Measurements from ENCODE around the gene TFEC. TPM values are rescaled to one million over a fixed set of nuclear protein-coding genes. Genes with fewer than 3 reads are reported as not detected.
"Not testable (repeated sequence)": the region's sequence is repeated elsewhere in the genome, so short reads cannot be mapped to it uniquely, and the experiment has no call there.

TFEC gene
- total and polyA plus RNA-seq, 9 donors = 1.0 to 6.1 (median 1.4) TPM

DNA sequence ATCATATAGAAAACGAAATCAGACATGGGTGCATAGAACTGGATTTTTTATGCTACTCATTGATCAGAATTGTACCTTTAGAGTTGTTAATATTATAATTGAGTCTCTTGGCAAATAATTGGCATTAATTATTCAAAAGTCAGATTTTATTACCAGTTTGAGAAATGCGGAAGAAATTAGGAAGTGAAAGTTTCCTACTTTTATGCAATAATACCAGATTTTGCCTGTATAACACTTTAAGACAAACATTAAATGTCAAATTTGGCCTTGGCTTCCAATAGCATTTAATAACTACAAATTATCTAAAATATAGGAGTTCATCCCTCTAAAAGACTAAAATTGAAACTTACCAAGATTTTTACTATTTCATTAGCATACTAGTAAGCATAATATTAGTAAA is 6.8 kb upstream of the TFEC start:
- H3K27me3 ChIP-seq (ENCODE audit: control insufficient read depth, insufficient read depth, low read length) = no peaks in the 10 kb centered on the region
- H3K36me3 ChIP-seq (ENCODE audit: control insufficient read depth, insufficient read depth, low read length) = no peaks in the 10 kb centered on the region
- H3K27ac ChIP-seq (ENCODE audit: low read length) = no peak overlapping the region
- no CpG with 5 or more reads among the region's 2 CpGs for WGBS (ENCODE audit: insufficient coverage)
- H3K4me3 ChIP-seq (ENCODE audit: low read length) = no peak overlapping the region
- DNase-seq = no peak
- H3K4me1 ChIP-seq (ENCODE audit: control insufficient read depth, insufficient read depth, low read length) = no peaks in the 10 kb centered on the region
- H3K9me3 ChIP-seq (replicated peaks; ENCODE audit: control insufficient read depth, low read depth, low read length) = no peaks in the 10 kb centered on the region

- H3K9me3 ChIP-seq (replicated peaks; ENCODE audit: control insufficient read depth, low read depth, low read length) = no peaks in the 10 kb centered on the region
- no peak overlapping the region for H3K4me3 ChIP-seq (ENCODE audit: low read length)
- DNase-seq = no peak
- no peak overlapping the region for H3K27ac ChIP-seq (ENCODE audit: low read length)
- H3K4me1 ChIP-seq (ENCODE audit: control insufficient read depth, insufficient read depth, low read length) = no peaks in the 10 kb centered on the region
- no peaks in the 10 kb centered on the region for H3K27me3 ChIP-seq (ENCODE audit: control insufficient read depth, insufficient read depth, low read length)
- no peaks in the 10 kb centered on the region for H3K36me3 ChIP-seq (ENCODE audit: control insufficient read depth, insufficient read depth, low read length)
- 72% methylated on average over 3 of the region's 3 CpGs for WGBS (ENCODE audit: insufficient coverage)
Observed at GRCh38 chr7:116034411-116034810, 3.8 kb upstream of the TFEC start.

DNA sequence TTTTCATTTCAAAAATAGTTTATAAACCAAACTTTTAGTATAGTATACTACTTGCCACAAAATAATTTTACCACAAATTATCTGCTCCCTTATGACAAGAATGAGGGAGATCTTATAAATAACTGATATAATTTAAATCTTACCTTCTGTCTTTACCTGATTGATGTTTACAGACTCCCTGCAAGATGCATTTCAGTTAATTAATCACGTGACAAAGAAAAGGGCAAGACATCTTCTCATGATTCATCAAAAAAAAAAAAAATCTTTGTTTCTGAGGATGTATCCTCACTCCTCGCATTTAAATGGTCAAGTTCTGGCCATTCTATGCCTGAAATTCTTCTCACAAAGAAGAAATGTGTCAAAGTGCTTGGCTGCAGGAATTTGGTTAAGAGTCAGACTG is 2.3 kb upstream of the TFEC start:
- WGBS (ENCODE audit: insufficient coverage) = no CpG with 5 or more reads among the region's 2 CpGs
- no peak overlapping the region for H3K27ac ChIP-seq (ENCODE audit: low read length)
- no peaks in the 10 kb centered on the region for H3K4me1 ChIP-seq (ENCODE audit: control insufficient read depth, insufficient read depth, low read length)
- H3K36me3 ChIP-seq (ENCODE audit: control insufficient read depth, insufficient read depth, low read length) = no peaks in the 10 kb centered on the region
- H3K27me3 ChIP-seq (ENCODE audit: control insufficient read depth, insufficient read depth, low read length) = no peaks in the 10 kb centered on the region
- no peak overlapping the region for H3K4me3 ChIP-seq (ENCODE audit: low read length)
- H3K9me3 ChIP-seq (replicated peaks; ENCODE audit: control insufficient read depth, low read depth, low read length) = no peaks in the 10 kb centered on the region
- DNase-seq = no peak

- H3K27me3 ChIP-seq (ENCODE audit: control insufficient read depth, insufficient read depth, low read length) = no peaks in the 10 kb centered on the region
- H3K4me3 ChIP-seq (ENCODE audit: low read length) = no peak overlapping the region
- no peak overlapping the region for H3K27ac ChIP-seq (ENCODE audit: low read length)
- DNase-seq = no peak
- no peaks in the 10 kb centered on the region for H3K36me3 ChIP-seq (ENCODE audit: control insufficient read depth, insufficient read depth, low read length)
- no peaks in the 10 kb centered on the region for H3K4me1 ChIP-seq (ENCODE audit: control insufficient read depth, insufficient read depth, low read length)
- no CpG with 5 or more reads among the region's 2 CpGs for WGBS (ENCODE audit: insufficient coverage)
- H3K9me3 ChIP-seq (replicated peaks; ENCODE audit: control insufficient read depth, low read depth, low read length) = no peaks in the 10 kb centered on the region
Observed at GRCh38 chr7:116028787-116029186, 1.8 kb downstream of the TFEC start.

GRCh38 chr7:116027786-116028185 is 2.8 kb downstream of the TFEC start:
- no peaks in the 10 kb centered on the region for H3K27me3 ChIP-seq (ENCODE audit: control insufficient read depth, insufficient read depth, low read length)
- H3K9me3 ChIP-seq (replicated peaks; ENCODE audit: control insufficient read depth, low read depth, low read length) = no peaks in the 10 kb centered on the region
- H3K27ac ChIP-seq (ENCODE audit: low read length) = no peak overlapping the region
- H3K4me1 ChIP-seq (ENCODE audit: control insufficient read depth, insufficient read depth, low read length) = no peaks in the 10 kb centered on the region
- DNase-seq = no peak
- no peak overlapping the region for H3K4me3 ChIP-seq (ENCODE audit: low read length)
- 83% methylated on average over 1 of the region's 5 CpGs for WGBS (ENCODE audit: insufficient coverage)
- no peaks in the 10 kb centered on the region for H3K36me3 ChIP-seq (ENCODE audit: control insufficient read depth, insufficient read depth, low read length)

- Histone ChIP-seq H3K27ac (ENCODE audit: low read length) (no peak overlapping the region), H3K4me1 (ENCODE audit: control insufficient read depth, insufficient read depth, low read length) (no peaks in the 10 kb centered on the region), H3K27me3 (ENCODE audit: control insufficient read depth, insufficient read depth, low read length) (no peaks in the 10 kb centered on the region), H3K4me3 (ENCODE audit: low read length) (no peak overlapping the region), H3K9me3 (replicated peaks; ENCODE audit: control insufficient read depth, low read depth, low read length) (no peaks in the 10 kb centered on the region), H3K36me3 (ENCODE audit: control insufficient read depth, insufficient read depth, low read length) (no peaks in the 10 kb centered on the region)
- no CpG with 5 or more reads among the region's 1 CpG for WGBS (ENCODE audit: insufficient coverage)
- DNase-seq = peak; percentile 30
Observed at GRCh38 chr7:116024826-116025809, 5.4 kb downstream of the TFEC start.

DNA sequence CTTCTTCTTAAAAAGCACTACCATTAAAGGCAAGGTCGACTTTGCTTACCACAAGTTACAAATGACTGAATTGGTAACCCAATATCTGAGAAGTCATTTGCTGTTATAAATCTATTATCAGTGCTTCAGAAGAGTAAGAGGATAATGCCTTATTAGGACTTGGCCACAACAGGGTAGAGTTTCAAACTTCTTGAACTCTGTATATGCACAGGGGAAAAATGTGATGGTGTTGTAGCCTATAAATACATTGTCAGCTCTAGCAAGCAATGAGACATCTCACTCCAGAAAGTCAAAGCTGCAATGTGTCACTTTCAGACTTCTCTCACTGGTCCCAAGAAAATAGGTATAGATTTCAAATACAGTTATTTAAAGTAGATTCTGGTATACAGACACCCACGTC is 9.3 kb downstream of the TFEC start:
- DNase-seq = no peak
- H3K27me3 ChIP-seq (ENCODE audit: control insufficient read depth, insufficient read depth, low read length) = no peaks in the 10 kb centered on the region
- no peak overlapping the region for H3K4me3 ChIP-seq (ENCODE audit: low read length)
- no peaks in the 10 kb centered on the region for H3K9me3 ChIP-seq (replicated peaks; ENCODE audit: control insufficient read depth, low read depth, low read length)
- no peaks in the 10 kb centered on the region for H3K36me3 ChIP-seq (ENCODE audit: control insufficient read depth, insufficient read depth, low read length)
- no peaks in the 10 kb centered on the region for H3K4me1 ChIP-seq (ENCODE audit: control insufficient read depth, insufficient read depth, low read length)
- H3K27ac ChIP-seq (ENCODE audit: low read length) = no peak overlapping the region
- no CpG with 5 or more reads among the region's 2 CpGs for WGBS (ENCODE audit: insufficient coverage)

DNA sequence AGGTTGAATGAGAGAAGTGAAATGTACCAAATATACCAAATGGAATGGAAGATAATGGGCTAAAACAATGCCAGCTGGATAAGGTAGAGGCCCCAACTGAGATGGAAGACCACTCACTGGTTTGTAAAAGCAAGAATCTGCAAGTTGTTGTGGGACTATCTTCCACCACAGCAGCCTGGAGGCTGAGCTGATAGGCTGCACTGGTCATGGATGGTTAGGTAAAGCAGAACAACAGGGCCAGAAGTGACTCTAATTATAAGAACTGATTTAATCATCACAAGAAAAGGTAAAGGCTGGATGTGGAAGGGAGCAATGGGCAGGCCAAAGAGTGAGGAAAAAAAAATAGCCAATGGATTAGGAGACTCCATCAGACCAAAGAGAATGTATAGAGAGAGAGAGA is 11.8 kb downstream of the TFEC start:
- Histone ChIP-seq H3K36me3 (ENCODE audit: control insufficient read depth, insufficient read depth, low read length) (no peaks in the 10 kb centered on the region), H3K4me3 (ENCODE audit: low read length) (no peak overlapping the region), H3K9me3 (replicated peaks; ENCODE audit: control insufficient read depth, low read depth, low read length) (no peaks in the 10 kb centered on the region), H3K27ac (ENCODE audit: low read length) (no peak overlapping the region), H3K4me1 (ENCODE audit: control insufficient read depth, insufficient read depth, low read length) (no peaks in the 10 kb centered on the region), H3K27me3 (ENCODE audit: control insufficient read depth, insufficient read depth, low read length) (no peaks in the 10 kb centered on the region)
- no peak for DNase-seq

GRCh38 chr7:116013675-116014074 is 16.9 kb downstream of the TFEC start:
- Histone ChIP-seq H3K4me3 (ENCODE audit: low read length) (no peak overlapping the region), H3K4me1 (ENCODE audit: control insufficient read depth, insufficient read depth, low read length) (no peaks in the 10 kb centered on the region), H3K36me3 (ENCODE audit: control insufficient read depth, insufficient read depth, low read length) (no peaks in the 10 kb centered on the region), H3K27me3 (ENCODE audit: control insufficient read depth, insufficient read depth, low read length) (no peaks in the 10 kb centered on the region), H3K9me3 (replicated peaks; ENCODE audit: control insufficient read depth, low read depth, low read length) (no peaks in the 10 kb centered on the region), H3K27ac (ENCODE audit: low read length) (no peak overlapping the region)
- no peak for DNase-seq

GRCh38 chr7:116011584-116011983 is 19.0 kb downstream of the TFEC start:
- Histone ChIP-seq H3K4me1 (ENCODE audit: control insufficient read depth, insufficient read depth, low read length) (no peaks in the 10 kb centered on the region), H3K27ac (ENCODE audit: low read length) (no peak overlapping the region), H3K27me3 (ENCODE audit: control insufficient read depth, insufficient read depth, low read length) (no peaks in the 10 kb centered on the region), H3K9me3 (replicated peaks; ENCODE audit: control insufficient read depth, low read depth, low read length) (no peaks in the 10 kb centered on the region), H3K4me3 (ENCODE audit: low read length) (no peak overlapping the region), H3K36me3 (ENCODE audit: control insufficient read depth, insufficient read depth, low read length) (no peaks in the 10 kb centered on the region)
- no peak for DNase-seq
- WGBS (ENCODE audit: insufficient coverage) = no CpG with 5 or more reads among the region's 1 CpG

- H3K36me3 ChIP-seq (ENCODE audit: control insufficient read depth, insufficient read depth, low read length); H3K27ac ChIP-seq (ENCODE audit: low read length); H3K27me3 ChIP-seq (ENCODE audit: control insufficient read depth, insufficient read depth, low read length); DNase-seq; H3K4me3 ChIP-seq (ENCODE audit: low read length); H3K9me3 ChIP-seq (replicated peaks; ENCODE audit: control insufficient read depth, low read depth, low read length); H3K4me1 ChIP-seq (ENCODE audit: control insufficient read depth, insufficient read depth, low read length): not testable (repeated sequence)
- no CpG with 5 or more reads among the region's 2 CpGs for WGBS (ENCODE audit: insufficient coverage)
Observed at GRCh38 chr7:116004762-116005161, 25.8 kb downstream of the TFEC start.
